Activated naive CD8-positive, alpha-beta T cell (primary cell): Measurements from ENCODE around the gene KCNG3.

Experiments used
- H3K27ac Mint-ChIP-seq: one replicate; pipeline ENCODE4 v1.8.0; 2021; ENCODE audit warnings: mixed read lengths
- H3K27me3 Mint-ChIP-seq: one replicate; pipeline ENCODE4 v1.8.0; 2021; ENCODE audit warnings: mixed read lengths
- H3K36me3 Mint-ChIP-seq: one replicate; pipeline ENCODE4 v1.8.0; 2021; ENCODE audit warnings: mixed read lengths
- H3K4me1 Mint-ChIP-seq: one replicate; pipeline ENCODE4 v1.8.0; 2021; ENCODE audit warnings: low read depth, mixed read lengths
- H3K4me3 Mint-ChIP-seq: one replicate; pipeline ENCODE4 v1.8.0; 2021; ENCODE audit warnings: mild to moderate bottlenecking, mixed read lengths
- H3K9me3 Mint-ChIP-seq: one replicate; pipeline ENCODE4 v1.8.0; 2021; ENCODE audit warnings: low read depth, mixed read lengths

The KCNG3 gene

DNA sequence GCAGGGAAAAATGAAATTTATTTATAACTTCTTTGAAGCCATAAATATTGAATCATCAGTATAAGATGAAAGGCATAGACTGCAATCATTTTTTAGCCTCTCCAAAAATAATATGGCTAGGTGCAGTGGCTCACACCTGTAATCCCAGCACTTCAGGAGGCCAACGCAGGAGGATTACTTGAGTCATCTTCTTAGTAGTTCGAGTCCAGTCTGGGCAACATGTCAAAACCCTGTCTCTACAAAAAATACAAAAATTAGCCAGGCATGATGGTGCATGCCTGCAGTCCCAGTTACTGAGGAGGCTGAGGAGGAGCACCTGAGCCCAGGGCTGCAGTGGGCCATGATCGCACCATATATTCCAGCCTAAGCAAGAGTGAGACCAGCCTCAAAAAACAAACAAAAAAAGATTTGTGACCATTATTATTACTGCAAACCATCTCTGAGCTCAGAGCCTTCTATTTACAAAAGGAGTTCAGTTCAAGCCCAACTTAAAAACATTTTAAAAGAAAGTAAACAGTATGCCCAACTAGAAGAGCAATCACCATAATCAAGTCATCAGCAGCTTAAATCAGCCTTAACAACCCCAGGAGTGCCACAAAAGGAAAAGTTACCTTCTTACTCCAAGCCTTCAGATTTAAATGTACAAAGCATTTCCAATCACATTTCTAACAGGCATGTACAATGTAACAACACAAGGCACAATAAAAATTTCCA, 37.5 kb downstream of the KCNG3 start:
- H3K4me1 Mint-ChIP-seq = no peaks in the 10 kb centered on the region
- peaks cover 2% of the 10 kb centered on the region for H3K9me3 Mint-ChIP-seq
- H3K27ac Mint-ChIP-seq = no peak overlapping the region
- H3K27me3 Mint-ChIP-seq = peaks cover 1% of the 10 kb centered on the region
- H3K4me3 Mint-ChIP-seq = no peak overlapping the region
- H3K36me3 Mint-ChIP-seq = no peaks in the 10 kb centered on the region

DNA sequence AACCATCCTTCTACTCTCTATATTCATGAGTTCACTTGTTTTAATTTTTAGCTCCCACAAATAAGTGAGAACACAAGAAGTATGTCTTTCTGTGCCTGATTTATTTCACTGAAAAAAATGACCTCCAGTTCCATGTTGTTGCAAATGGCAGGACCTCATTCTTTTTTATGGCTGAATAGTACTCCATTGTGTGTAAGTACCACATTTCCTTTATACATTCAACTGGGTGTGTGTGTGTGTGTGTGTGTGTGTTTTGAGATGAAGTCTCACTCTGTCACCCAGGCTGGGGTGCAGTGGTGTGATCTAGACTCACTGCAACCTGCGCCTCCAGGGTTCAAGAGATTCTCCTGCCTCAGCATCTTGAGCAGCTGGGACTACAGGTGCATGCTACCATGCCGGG, 41.2 kb downstream of the KCNG3 start:
- Mint-ChIP-seq H3K4me1 (no peaks in the 10 kb centered on the region), H3K4me3 (no peak overlapping the region), H3K27me3 (peaks cover 2% of the 10 kb centered on the region), H3K9me3 (peaks cover 2% of the 10 kb centered on the region), H3K27ac (no peak overlapping the region), H3K36me3 (no peaks in the 10 kb centered on the region)

DNA sequence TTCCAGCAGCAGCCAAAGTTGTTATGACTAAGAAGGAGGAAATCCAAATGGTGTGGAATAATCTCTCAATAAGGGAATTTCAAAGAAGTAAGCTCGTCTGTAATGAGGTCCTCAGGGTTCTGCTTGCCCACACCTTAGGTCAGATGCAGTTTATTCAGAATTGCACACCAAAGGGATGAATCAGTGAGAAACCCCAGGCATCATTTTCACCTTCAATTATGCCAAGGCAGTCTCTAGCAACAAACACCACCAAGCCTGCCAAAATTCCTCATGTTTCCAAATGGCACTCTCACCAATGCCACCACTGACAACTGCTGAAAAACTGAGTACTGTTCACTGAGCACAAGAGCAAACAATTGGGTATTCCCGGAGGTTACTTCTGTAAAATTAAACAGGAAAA, 43.6 kb downstream of the KCNG3 start:
- Mint-ChIP-seq H3K9me3 (peaks cover 2% of the 10 kb centered on the region), H3K27ac (no peak overlapping the region), H3K4me3 (no peak overlapping the region), H3K4me1 (no peaks in the 10 kb centered on the region), H3K36me3 (no peaks in the 10 kb centered on the region), H3K27me3 (peaks cover 2% of the 10 kb centered on the region)

DNA sequence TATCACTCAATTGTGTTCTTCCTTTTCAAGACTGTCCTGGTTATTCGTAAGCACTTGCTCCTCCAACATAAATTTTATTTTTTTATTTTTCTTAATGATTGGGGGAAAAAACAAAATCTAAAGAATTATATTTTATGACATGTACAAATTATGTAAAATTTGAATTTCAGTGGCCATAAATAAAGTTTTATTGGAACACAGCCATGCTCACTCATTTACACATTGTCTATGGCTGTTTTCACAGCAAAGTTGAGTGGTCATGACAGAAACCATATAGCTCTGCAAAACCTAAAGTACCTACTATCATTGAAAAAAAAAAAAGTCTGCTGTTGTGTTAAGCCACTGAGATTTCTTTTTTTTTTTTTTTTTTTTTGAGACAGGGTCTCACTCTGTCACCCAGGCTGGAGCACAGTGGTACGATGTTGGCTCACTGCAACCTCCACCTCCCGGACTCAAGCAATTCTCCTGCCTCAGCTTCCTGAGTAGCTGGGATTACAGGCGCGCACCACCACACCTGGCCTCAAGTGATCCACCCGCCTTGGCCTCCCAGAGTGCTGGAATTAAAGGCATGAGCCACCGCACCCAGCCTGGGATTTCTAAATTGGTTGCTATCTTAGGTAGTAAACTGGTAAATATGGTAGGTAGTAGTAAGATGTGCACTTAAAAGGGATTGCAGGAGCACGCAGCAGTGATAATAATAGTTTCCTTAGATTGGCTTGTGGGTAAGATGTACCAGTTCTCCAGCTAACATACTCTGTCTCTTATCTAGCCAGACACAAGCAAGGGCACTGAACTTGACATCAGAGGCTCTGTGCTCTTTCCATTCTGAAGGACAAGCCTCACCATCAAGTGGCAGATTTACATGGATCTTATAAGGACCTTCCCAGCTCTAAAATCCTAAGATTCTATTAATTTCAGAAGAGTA, 44.4 kb downstream of the KCNG3 start:
- Mint-ChIP-seq H3K4me3 (no peak overlapping the region), H3K27ac (no peak overlapping the region), H3K36me3 (no peaks in the 10 kb centered on the region), H3K9me3 (peaks cover 2% of the 10 kb centered on the region), H3K4me1 (no peaks in the 10 kb centered on the region), H3K27me3 (peaks cover 2% of the 10 kb centered on the region)

DNA sequence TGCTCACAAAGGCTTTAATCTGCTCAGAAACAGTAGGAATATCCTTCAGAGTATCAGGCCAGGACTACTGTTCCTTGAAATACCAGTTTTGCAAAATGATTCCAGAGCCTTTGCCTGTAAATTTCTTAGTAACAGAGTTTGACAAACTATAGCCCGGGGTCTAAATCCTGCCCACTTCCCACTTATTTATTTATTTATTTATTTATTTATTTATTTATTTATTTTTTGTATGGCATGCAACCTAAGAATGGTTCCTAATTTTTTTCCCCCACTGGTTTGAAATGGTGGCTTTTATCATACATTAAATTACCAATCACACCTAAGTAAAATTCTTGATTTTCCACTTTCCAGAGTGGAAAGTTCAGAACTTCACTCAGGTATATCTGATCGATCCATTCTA, 45.6 kb downstream of the KCNG3 start:
- H3K36me3 Mint-ChIP-seq = no peaks in the 10 kb centered on the region
- H3K9me3 Mint-ChIP-seq = peaks cover 2% of the 10 kb centered on the region
- H3K27me3 Mint-ChIP-seq = peaks cover 2% of the 10 kb centered on the region
- no peak overlapping the region for H3K27ac Mint-ChIP-seq
- no peaks in the 10 kb centered on the region for H3K4me1 Mint-ChIP-seq
- no peak overlapping the region for H3K4me3 Mint-ChIP-seq

DNA sequence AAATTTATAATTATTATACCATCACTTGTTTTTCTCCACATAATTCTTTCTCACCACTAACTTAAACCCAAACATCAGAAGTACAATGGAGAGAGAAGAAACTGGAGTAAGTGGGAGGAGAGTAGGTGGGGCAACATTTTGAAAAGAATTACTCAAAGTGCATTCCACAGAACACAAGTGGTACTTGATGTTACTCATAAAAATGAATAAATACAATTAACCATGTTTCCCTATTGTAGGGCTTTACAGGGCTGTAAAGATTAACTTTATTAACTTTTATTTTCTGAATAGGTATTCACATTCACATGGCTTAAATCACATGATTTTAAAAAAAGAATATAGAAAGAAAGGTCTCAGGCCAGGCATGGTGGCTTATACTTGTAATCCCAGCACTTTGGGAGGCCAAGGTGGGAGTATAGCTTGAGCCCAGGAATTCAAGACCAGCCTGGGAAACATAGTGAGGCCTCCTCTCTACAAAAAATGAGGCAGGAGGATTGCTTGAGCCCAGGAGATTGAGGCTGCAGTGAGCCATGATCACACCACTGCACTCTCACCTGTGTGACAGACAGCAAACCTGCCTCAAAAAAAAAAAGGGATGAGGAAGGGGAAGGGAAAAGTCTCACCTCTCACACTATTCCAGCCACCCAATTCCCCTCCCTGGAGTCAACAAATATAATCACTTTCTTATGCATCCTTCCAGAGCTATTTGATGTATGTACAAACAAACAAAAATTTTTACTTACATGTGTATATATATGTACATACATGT, 47.1 kb downstream of the KCNG3 start:
- Mint-ChIP-seq H3K27ac (no peak overlapping the region), H3K36me3 (no peaks in the 10 kb centered on the region), H3K4me3 (no peak overlapping the region), H3K9me3 (no peaks in the 10 kb centered on the region), H3K4me1 (no peaks in the 10 kb centered on the region), H3K27me3 (peaks cover 2% of the 10 kb centered on the region)

DNA sequence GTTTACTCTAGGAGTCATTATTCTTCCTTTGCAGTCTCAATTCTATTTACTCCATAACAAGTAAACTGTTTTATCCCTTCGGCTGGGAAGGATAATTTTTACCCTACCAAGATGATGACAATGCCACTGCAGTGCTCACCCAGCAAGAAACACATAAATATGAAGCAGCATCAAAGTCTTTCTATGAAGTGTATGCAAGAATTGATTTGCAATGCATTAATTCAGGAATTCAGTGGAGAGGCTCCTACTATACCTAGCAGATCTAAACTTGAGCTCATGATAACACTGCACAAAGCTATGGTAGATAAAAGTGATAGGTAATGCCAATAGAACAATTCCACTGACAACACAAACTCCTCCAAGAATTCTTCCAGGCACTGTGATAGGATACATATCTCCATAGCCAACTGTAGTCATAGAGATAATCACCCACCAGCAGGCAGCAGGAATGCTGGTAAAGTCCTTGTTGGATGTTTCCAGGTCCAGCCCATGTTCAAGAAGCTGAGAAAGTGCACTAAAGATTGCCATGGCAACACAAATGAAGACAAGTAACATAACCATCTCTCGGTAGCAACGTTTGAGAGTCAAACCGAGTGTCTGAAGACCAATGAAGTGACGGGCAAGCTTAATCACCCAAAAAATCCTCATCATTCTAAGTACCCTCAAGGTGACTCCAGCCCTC, 49.9 kb downstream of the KCNG3 start:
- H3K27me3 Mint-ChIP-seq = no peaks in the 10 kb centered on the region
- no peak overlapping the region for H3K27ac Mint-ChIP-seq
- no peaks in the 10 kb centered on the region for H3K36me3 Mint-ChIP-seq
- H3K4me3 Mint-ChIP-seq = no peak overlapping the region
- H3K9me3 Mint-ChIP-seq = no peaks in the 10 kb centered on the region
- no peaks in the 10 kb centered on the region for H3K4me1 Mint-ChIP-seq

DNA sequence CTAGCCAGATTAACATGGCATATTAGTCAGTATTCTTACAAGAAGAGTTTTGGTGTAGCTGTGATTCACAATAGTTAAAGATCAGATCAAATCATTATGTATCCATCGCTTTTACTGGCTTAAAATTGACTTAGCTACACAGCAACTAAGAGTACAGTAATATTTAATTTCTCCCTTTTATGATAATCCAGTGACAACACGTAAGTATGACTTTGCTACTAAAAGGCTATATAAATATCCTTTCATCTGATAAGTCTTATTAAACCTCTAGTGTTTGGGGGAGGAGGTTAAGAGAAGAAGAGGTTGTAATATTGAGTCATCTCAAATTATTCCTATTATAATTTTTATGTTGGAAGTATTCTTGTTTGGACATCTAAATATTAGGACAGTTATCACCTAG, 51.0 kb downstream of the KCNG3 start:
- Mint-ChIP-seq H3K4me3 (no peak overlapping the region), H3K27ac (no peak overlapping the region), H3K27me3 (no peaks in the 10 kb centered on the region), H3K9me3 (no peaks in the 10 kb centered on the region), H3K36me3 (no peaks in the 10 kb centered on the region), H3K4me1 (no peaks in the 10 kb centered on the region)

DNA sequence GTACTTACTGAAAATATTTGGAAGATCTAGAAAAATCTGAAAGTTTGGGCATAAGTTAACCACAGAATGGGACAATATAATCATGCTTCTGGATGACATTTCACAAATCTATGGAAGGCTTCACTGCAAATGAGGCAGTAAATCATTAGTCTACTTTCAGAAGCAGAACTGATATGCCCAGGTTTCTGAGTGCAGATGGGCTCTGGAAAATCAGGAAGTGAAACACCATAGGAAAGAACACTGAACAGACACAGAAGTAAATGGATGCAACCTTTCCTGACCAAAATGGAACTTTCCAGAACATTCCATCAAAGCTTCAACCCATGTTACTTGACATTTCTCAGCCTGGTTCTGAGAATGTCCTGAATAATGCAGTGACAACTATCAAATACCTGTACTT, 55.1 kb downstream of the KCNG3 start:
- H3K27me3 Mint-ChIP-seq = no peaks in the 10 kb centered on the region
- H3K9me3 Mint-ChIP-seq = no peaks in the 10 kb centered on the region
- no peaks in the 10 kb centered on the region for H3K36me3 Mint-ChIP-seq
- H3K4me1 Mint-ChIP-seq = no peaks in the 10 kb centered on the region
- no peak overlapping the region for H3K4me3 Mint-ChIP-seq
- H3K27ac Mint-ChIP-seq = no peak overlapping the region

DNA sequence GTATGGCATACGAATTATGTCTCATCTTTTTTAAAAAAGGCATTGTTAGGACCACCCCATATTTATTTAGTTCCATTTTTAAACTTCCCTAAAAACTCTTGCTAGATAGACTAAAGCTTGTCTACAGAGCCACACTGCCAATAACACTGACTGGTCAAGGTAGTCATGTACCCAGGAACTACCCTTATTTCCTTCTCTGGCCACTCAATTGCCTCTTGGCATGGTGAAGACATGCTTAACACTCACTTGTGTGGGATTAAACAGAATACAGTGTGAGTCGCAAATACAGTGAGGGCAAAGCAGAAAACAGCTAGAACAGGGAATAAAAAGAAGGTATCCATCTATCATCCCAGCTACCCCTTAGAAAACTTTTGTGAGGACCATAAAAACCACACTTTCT, 57.4 kb downstream of the KCNG3 start:
- Mint-ChIP-seq H3K27ac (no peak overlapping the region), H3K4me1 (no peaks in the 10 kb centered on the region), H3K4me3 (no peak overlapping the region), H3K9me3 (no peaks in the 10 kb centered on the region), H3K27me3 (no peaks in the 10 kb centered on the region), H3K36me3 (no peaks in the 10 kb centered on the region)

DNA sequence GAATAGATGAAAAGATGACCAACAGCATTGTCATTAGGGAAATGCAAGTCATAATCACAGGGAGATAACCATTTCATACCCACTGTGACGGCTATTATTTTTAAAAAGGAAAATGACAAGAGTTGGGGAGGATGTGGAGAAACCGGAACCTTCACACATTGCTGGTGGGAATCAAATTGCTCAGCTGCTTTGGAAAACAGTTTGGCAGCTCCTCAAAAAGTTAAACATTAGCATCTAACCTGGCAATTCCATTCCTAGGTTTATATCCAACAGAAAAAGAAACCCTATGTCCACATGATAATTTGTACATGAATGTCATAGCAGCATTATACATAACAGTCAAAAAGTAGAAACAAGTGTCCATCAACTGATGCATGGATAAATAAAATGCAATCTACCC, 58.2 kb downstream of the KCNG3 start:
- no peaks in the 10 kb centered on the region for H3K9me3 Mint-ChIP-seq
- no peaks in the 10 kb centered on the region for H3K4me1 Mint-ChIP-seq
- no peaks in the 10 kb centered on the region for H3K36me3 Mint-ChIP-seq
- H3K27ac Mint-ChIP-seq = no peak overlapping the region
- H3K4me3 Mint-ChIP-seq = no peak overlapping the region
- no peaks in the 10 kb centered on the region for H3K27me3 Mint-ChIP-seq

DNA sequence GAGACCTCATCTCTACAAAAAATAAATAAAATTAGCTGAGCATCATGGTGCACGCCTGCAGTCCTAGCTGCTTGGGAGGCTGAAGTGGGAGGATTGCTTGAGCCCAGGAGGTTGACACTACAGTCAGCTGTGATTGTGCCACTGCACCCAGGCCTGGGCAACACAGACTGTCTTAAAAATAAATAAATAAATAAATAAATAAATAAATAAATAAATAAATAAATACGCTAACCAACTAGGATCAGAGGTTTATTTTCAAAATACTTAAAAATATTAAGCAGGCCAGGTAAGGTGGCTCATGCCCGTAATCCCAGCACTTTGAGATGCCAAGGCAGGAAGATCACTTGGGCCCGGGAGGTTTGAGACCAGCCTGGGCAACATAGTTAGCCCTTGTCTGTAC, 63.6 kb downstream of the KCNG3 start:
- Mint-ChIP-seq H3K27ac (no peak overlapping the region), H3K27me3 (no peaks in the 10 kb centered on the region), H3K9me3 (no peaks in the 10 kb centered on the region), H3K4me1 (no peaks in the 10 kb centered on the region), H3K36me3 (no peaks in the 10 kb centered on the region), H3K4me3 (no peak overlapping the region)

DNA sequence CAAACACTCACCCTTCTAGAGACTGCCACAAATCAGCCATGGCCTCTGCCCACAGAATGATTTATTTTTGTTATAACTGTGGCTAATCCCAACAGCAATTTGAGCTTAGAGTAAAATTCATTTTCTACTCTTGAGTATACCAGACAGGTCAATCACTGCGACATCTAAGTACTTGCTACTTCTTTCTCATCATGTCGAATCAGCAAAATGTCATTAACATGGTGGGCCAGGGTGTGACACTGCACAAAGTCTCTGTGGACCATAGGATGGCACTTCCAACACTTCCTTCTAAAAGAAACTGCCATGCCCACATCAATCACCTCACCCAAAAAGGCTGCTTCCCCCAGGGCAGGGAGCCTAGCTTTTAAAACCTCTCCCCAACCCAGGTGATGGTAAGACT, 64.4 kb downstream of the KCNG3 start:
- Mint-ChIP-seq H3K4me1 (no peaks in the 10 kb centered on the region), H3K4me3 (no peak overlapping the region), H3K9me3 (no peaks in the 10 kb centered on the region), H3K27me3 (no peaks in the 10 kb centered on the region), H3K27ac (no peak overlapping the region), H3K36me3 (no peaks in the 10 kb centered on the region)

DNA sequence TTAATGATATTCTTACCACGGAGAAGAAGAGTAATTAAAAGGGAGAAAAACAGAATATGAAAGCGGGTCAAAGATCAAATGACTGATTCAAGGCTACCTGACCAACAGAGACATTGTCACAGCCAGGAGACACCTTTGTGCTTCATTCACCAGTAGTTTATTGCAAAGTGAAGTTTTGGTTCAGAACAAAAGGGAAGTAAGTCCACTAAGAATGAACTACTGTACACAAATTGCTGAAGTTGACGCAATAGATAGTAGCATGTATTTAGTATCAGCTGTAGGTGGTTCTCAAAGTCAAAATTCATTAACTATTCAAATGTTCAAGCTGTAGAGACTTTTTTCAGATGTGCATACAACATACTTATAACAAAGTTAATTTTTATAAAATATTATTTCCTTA, 68.1 kb downstream of the KCNG3 start:
- Mint-ChIP-seq H3K9me3 (no peaks in the 10 kb centered on the region), H3K27ac (no peak overlapping the region), H3K36me3 (no peaks in the 10 kb centered on the region), H3K4me1 (peaks cover 14% of the 10 kb centered on the region), H3K4me3 (no peak overlapping the region), H3K27me3 (no peaks in the 10 kb centered on the region)

DNA sequence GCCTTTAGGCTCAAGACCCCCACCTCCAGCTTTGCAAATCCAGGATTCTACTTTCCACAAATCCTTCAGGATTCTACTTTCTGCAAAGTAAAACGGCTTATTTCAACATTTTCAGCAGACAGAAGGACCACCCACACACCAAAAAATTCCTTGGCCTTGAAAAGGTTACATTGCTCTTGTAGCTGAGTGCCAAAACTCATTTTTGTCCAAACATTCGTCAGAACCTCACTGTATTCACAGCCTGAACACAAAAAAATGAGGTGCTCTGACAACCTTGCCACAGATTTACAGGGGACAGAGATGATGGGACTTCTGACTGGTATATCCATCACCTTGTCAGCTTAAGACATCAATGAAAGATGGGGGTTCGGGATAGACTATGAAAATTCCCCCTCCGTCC, 69.7 kb downstream of the KCNG3 start:
- Mint-ChIP-seq H3K27ac (no peak overlapping the region), H3K9me3 (no peaks in the 10 kb centered on the region), H3K27me3 (no peaks in the 10 kb centered on the region), H3K36me3 (no peaks in the 10 kb centered on the region), H3K4me1 (peaks cover 24% of the 10 kb centered on the region), H3K4me3 (no peak overlapping the region)
